B cell (primary cell): ENCODE measurements around the gene SAC3D1. TPM values are rescaled to one million over a fixed set of nuclear protein-coding genes. Genes with fewer than 3 reads are reported as not detected.

ENCODE experiments used
- ATAC-seq: fragments of 200-7000 bp; cut with Tn5 transposase; one replicate; pipeline ENCODE4 v1.10.0; 2021; ENCODE audit warnings: low read depth, mild to moderate bottlenecking, moderate number of reproducible peaks, moderate library complexity
- CTCF ChIA-PET: fragments of 350-600 bp; sonication (Branson Sonifier 250); formaldehyde crosslinking; loops from one replicate; lab custom pipeline; 2021; ENCODE audit warnings: antibody characterized with exemption, inconsistent platforms; lab: Charles Lee
- POLR2A ChIA-PET: fragments of 350-600 bp; sonication (Branson Sonifier 250); formaldehyde crosslinking; loops from one replicate; lab custom pipeline; 2021; ENCODE audit warnings: antibody characterized with exemption; lab: Charles Lee
- DNase-seq: peaks from one replicate; pipeline ENCODE4 v3.0.0; 2013
- H2AFZ ChIP-seq: 2 replicates; pipeline ENCODE4 v1.6.1; 2012; ENCODE audit warnings: mild to moderate bottlenecking, low read depth, low read length; ENCODE audit not compliant: insufficient read depth, poor library complexity, severe bottlenecking
- H3K27ac ChIP-seq, 2 donors: 1 replicate in 1 of 2; 2 replicates in 1 of 2; pipeline ENCODE4 v1.5.1; 2012 to 2013; ENCODE audit warnings: low read length in 2 of 2, mild to moderate bottlenecking in 2 of 2, moderate library complexity in 1 of 2
- H3K27me3 ChIP-seq, 4 experiments: fragments of 200-600 bp in 1 of 4; sonication (generic) in 1 of 4; replicated peaks in 1 of 4; 1 replicate in 2 of 4; 2 replicates in 2 of 4; pipeline versions ENCODE4 v1.6.1 to v1.7.0; 2013 to 2016; ENCODE audit warnings: low read length in 3 of 4, mild to moderate bottlenecking in 2 of 4, mixed read lengths in 1 of 4, moderate library complexity in 1 of 4; ENCODE audit not compliant: insufficient read depth in 4 of 4, control insufficient read depth in 3 of 4; ENCODE audit errors: control extremely low read depth in 1 of 4
- H3K36me3 ChIP-seq, 2 experiments: replicated peaks in 1 of 2; 1 replicate in 1 of 2; 2 replicates in 1 of 2; pipeline versions ENCODE4 v1.6.1 to v1.7.1; 2013; ENCODE audit warnings: low read length in 1 of 2; ENCODE audit not compliant: insufficient read depth in 2 of 2, control insufficient read depth in 1 of 2; ENCODE audit errors: control extremely low read depth in 1 of 2, extremely low read depth in 1 of 2
- H3K4me1 ChIP-seq, 2 donors: fragments of 200-600 bp in 1 of 2; sonication (generic) in 1 of 2; 1 replicate in 1 of 2; 2 replicates in 1 of 2; pipeline versions ENCODE4 v1.5.1 to v1.6.1; 2013 to 2017; ENCODE audit warnings: low read length in 2 of 2; ENCODE audit not compliant: control insufficient read depth in 2 of 2, insufficient read depth in 2 of 2
- H3K4me2 ChIP-seq: replicated peaks from 2 replicates; pipeline ENCODE3; 2012; ENCODE audit warnings: mild to moderate bottlenecking, low read depth, low read length; ENCODE audit not compliant: poor library complexity, severe bottlenecking
- H3K4me3 ChIP-seq, 5 experiments: fragments of 200-600 bp in 1 of 5; sonication (generic) in 1 of 5; 1 replicate in 3 of 5; 2 replicates in 2 of 5; pipeline versions ENCODE4 v1.5.1 to v1.7.0; 2011 to 2016; ENCODE audit warnings: low read length in 4 of 5, mild to moderate bottlenecking in 4 of 5, low read depth in 2 of 5, control low read depth in 1 of 5, moderate library complexity in 1 of 5; ENCODE audit not compliant: insufficient read depth in 1 of 5; ENCODE audit errors: control extremely low read depth in 1 of 5, extremely low read depth in 1 of 5
- H3K79me2 ChIP-seq: fragments of 200-600 bp; sonication (generic); one replicate; pipeline ENCODE4 v1.6.0; 2016; ENCODE audit warnings: low read length; ENCODE audit not compliant: control insufficient read depth, insufficient read depth
- H3K9ac ChIP-seq: fragments of 200-600 bp; sonication (generic); 2 replicates; pipeline ENCODE4 v1.6.1; 2017; ENCODE audit warnings: mild to moderate bottlenecking, low read length, moderate library complexity
- H3K9me3 ChIP-seq, 3 donors: one replicate each; pipeline versions ENCODE4 v1.6.1 to v1.7.1; 2013; ENCODE audit warnings: low read length in 2 of 3; ENCODE audit not compliant: control insufficient read depth in 2 of 3, insufficient read depth in 1 of 3; ENCODE audit errors: control extremely low read depth in 1 of 3
- H4K20me1 ChIP-seq: 2 replicates; pipeline ENCODE4 v1.6.0; 2012; ENCODE audit warnings: mild to moderate bottlenecking, low read length; ENCODE audit not compliant: insufficient read depth, control insufficient read depth, poor library complexity, severe bottlenecking
- H3K27ac Mint-ChIP-seq: one replicate; pipeline ENCODE4 v1.8.0; 2021; ENCODE audit warnings: mixed read lengths
- H3K27me3 Mint-ChIP-seq: one replicate; pipeline ENCODE4 v1.8.0; 2021; ENCODE audit warnings: mixed read lengths
- H3K4me1 Mint-ChIP-seq: one replicate; pipeline ENCODE4 v1.8.0; 2021; ENCODE audit warnings: mixed read lengths
- H3K4me3 Mint-ChIP-seq: one replicate; pipeline ENCODE4 v1.8.0; 2021; ENCODE audit warnings: mixed read lengths
- H3K9me3 Mint-ChIP-seq: one replicate; pipeline ENCODE4 v1.8.0; 2022; ENCODE audit warnings: mixed read lengths; ENCODE audit not compliant: insufficient read depth
- CTCF ChIP-seq: fragments of 200-600 bp; IDR thresholded peaks from one replicate; pipeline ENCODE4 v1.8.0; 2022; ENCODE audit warnings: antibody characterized with exemption, mild to moderate bottlenecking
- EZH2 ChIP-seq: IDR thresholded peaks from 2 replicates; pipeline ENCODE4 v1.6.1; 2012; ENCODE audit warnings: borderline replicate concordance, low read depth, mild to moderate bottlenecking, moderate library complexity, low read length; ENCODE audit not compliant: insufficient read depth, poor library complexity, severe bottlenecking
- WGBS: methylation state at CpG from one replicate; pipeline ENCODE4 v1.1.5; 2013; ENCODE audit warnings: missing lambda C conversion rate; ENCODE audit not compliant: insufficient coverage; 5-methylcytosine and 5-hydroxymethylcytosine counted together
- intact Hi-C: fragments of 100-400 bp; cut with micrococcal nuclease; formaldehyde crosslinking; loops from one replicate; pipeline ENCODE4 v1.10.0; 2022
- polyA plus RNA-seq: library from polyadenylated mRNA; depleted of rRNA; stranded (reverse); fragments of >200 nt; gene quantifications from 2 replicates; pipeline ENCODE4 v1.2.3, GENCODE V29; 2012
- total RNA-seq, 2 donors: library from RNA; stranded (reverse); fragments of 120-200 nt in 1 of 2; gene quantifications; 1 replicate in 1 of 2; 2 replicates in 1 of 2; pipeline versions ENCODE4 v1.2.3 to v1.2.4, GENCODE V29; 2013 to 2022

Gene SAC3D1
- total and polyA plus RNA-seq, 2 donors (not counting 1 experiment from before 2014, with no cell fraction given), result 5.9 to 6.0 TPM

GRCh38 chr11:65047581-65048422 is 6.8 kb downstream of the SAC3D1 start:
- POLR2A ChIA-PET, result interaction anchor here (0.5 to 1.4 kb wide), 7 partner anchors 10 to 513 kb away, joined by 3 to 6 read pairs (median 4); no protein-coding TSS in a partner anchor
- WGBS, result 26% methylated on average over 31 of the region's 56 CpGs

More at GRCh38 chr11:65047581-65048422, 6.8 kb downstream of the SAC3D1 start:
- peak overlapping the region; percentile 98 for H2AFZ ChIP-seq
- no peaks in the 10 kb centered on the region for H3K9me3 ChIP-seq
- TF ChIP-seq CTCF, result no peak
- no peak for TF ChIP-seq EZH2
- H3K27ac Mint-ChIP-seq, result peak overlapping the region; percentile 84
- CTCF ChIA-PET, result interaction anchor here (0.6 to 1.7 kb wide), 2 partner anchors 10 to 34 kb away, joined by 3 to 4 read pairs; partner anchors contain the start of gene ARL2
- peak overlapping the region; percentile 87 for H3K4me2 ChIP-seq
- peaks cover 19% of the 10 kb centered on the region for H3K79me2 ChIP-seq
- H4K20me1 ChIP-seq, result no peaks in the 10 kb centered on the region
- intact Hi-C loops, result loop anchor here (10.0 kb wide), 1 partner anchor 477 kb away; the partner anchor contains the start of gene SCYL1
- DNase-seq, result peak; percentile 43
- peak; percentile 78 for ATAC-seq
- H3K27me3 ChIP-seq, result no peaks in the 10 kb centered on the region
- H3K4me3 Mint-ChIP-seq, result peak overlapping the region; percentile 88
- H3K9me3 Mint-ChIP-seq, result no peaks in the 10 kb centered on the region
- H3K9ac ChIP-seq, result peak overlapping the region; percentile 68
- H3K36me3 ChIP-seq, result peaks cover 0 to 16% of the 10 kb centered on the region in 2 experiments
- no peaks in the 10 kb centered on the region for H3K27me3 Mint-ChIP-seq
- H3K4me1 Mint-ChIP-seq, result peaks cover 21% of the 10 kb centered on the region
- H3K4me1 ChIP-seq, result peaks cover 14 to 16% of the 10 kb centered on the region in 2 donors
- H3K27ac ChIP-seq, result peak overlapping the region in 1 of 2 donors; percentile 51
- peak overlapping the region in 4 of 5 experiments; percentile 49 to 63 (median 60) for H3K4me3 ChIP-seq
